Activated effector memory CD4-positive, alpha-beta T cell treated with anti-CD3 and anti-CD28 coated beads, Interleukin-2, amount 50 U/mL, for 16 hours (primary cell): ENCODE results near the gene ESM1.

Experiments
- DNase-seq: peaks from one replicate; pipeline ENCODE4 v3.0.0-alpha.2; 2020

The ESM1 gene

DNA sequence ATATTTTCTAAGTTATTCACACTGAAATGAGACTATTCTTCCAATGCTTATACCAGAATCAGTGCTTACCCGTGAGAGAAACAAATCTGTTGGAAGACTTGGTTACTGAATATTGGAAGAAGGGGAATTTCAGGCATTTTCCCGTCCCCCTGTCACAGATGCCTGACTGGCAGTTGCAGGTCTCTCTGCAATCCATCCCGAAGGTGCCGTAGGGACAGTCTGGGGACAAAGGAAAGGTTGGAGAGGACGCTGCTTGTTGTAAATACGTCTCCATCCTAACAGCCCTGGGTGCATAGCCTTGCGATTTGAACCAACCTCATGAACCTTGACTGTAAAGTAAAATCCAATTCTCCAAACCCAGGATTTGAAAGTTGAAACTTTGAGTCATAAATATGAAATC lies 3.5 kb downstream of the ESM1 start:
- no peak for DNase-seq

DNA sequence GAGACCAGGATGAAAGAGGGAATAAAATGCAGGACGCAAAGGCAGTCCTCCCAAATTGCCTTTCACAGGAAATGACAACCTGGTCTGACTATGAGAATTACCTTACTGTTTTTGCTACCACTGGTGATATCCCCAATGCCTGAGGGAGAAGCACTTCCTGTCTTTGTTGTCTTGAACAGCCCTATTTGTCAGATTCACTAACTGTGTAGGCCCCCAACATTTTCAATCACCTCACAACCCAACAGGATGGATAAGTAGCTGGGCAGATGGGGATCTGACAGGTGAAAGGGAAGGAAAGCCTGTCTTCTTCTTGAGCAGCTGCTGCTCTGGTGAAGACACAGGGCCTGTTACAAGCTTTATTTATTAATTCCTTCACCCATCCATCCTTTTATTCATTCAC lies 9.7 kb downstream of the ESM1 start:
- no peak for DNase-seq

DNA sequence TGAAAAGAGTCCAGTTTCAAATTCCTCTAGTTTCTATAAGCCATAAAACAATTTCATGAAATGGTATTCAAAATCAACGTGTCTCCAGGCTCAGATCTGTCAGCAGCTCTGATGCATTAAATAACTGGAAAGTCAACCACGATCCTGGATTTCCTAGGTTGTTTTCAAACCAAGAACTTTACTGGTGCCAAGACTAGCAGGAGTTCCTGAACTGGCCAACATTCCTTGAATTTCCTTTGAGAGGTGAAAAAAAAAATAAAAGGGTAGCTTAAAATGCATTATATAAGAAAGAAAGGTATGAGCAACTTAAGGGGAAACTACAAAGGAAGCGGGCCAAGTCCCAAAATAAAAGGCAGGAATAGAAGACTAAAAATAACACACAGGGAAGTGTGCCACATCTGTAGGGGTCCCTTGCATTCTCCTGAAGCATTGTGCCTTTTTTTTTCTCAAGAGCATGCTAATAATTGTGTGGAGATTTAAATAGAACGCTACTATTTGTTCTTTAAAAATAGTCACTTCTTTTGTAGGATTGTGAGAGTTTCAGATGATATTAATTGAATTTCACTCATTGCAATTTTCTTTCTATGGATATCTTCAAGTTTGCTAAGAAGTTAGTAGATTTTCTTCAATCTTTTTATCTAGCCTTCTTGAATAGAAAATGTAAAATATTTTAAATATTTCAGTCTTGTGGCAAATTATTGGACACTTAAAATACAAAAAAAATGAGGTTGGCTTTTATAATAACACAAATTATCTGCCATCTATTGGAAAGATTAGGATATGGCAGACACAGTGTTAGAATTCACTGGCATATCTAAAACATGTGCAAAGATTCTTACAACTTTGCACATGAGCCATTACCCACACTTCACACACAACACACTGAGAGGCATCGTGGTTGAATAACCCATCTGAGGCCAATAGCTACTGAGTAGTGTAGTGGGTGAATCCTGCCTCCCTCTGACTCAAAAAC lies 15.3 kb downstream of the ESM1 start:
- DNase-seq: no peak

- DNase-seq: no peak
Measured at GRCh38 chr5:54969242-54969641, 16.2 kb downstream of the ESM1 start.

- DNase-seq: no peak
Measured at GRCh38 chr5:54965806-54966205, 19.6 kb downstream of the ESM1 start.

GRCh38 chr5:54964405-54964804 lies 21.0 kb downstream of the ESM1 start:
- DNase-seq: no peak

DNA sequence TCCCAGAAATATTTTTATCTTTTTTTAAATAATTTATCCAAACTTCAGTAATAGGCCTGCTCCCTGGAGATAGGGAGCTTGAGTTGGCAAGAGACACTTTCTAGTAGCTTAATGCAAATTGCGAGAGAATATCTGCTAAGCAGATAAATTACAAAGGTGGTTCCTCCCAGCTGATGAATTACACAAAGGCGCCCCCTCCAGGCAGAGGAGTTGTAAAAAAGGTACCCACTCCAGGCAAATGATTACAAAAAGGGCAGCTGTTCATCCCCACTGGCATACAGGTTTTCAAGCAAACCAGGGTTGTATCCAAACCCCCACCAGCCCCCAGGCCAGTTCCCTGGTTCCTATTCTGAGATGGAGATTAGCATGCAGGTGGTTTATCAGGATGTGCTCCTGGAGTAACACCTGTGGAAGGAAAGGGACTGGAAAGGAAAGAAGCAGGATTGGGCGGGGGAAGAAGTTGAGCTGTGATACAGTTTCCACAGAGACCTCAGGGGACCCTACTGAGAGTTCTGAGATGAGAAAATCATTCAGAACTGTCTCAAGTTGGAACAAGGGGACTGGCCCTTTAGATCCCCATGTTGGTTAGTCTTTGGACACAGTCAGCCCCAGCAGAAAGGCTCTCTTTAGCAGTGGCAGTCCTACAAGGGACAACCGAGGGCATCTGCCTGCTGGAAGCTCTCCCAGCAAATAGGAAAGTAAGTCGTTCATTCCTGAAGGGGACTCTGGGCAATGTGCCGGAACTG lies 25.5 kb downstream of the ESM1 start:
- no peak for DNase-seq

DNA sequence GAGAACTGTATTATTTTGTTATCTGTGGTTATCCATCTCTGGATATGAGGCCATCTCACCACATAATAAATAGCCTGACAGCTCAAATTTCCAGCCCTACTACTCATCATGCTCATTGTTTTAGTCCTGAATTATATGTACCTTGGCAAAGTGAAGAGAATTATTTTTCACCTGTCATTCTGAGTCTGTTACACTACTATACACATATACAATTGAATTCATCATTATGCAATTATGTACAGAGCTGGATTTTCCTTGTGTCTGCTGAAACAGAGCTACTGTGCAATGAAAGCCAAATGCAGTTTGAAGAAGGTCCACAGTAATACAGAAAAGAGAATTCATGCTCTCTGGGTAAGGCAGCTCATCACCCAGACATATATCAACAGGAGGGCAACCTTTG lies 28.5 kb downstream of the ESM1 start:
- DNase-seq: no peak

DNA sequence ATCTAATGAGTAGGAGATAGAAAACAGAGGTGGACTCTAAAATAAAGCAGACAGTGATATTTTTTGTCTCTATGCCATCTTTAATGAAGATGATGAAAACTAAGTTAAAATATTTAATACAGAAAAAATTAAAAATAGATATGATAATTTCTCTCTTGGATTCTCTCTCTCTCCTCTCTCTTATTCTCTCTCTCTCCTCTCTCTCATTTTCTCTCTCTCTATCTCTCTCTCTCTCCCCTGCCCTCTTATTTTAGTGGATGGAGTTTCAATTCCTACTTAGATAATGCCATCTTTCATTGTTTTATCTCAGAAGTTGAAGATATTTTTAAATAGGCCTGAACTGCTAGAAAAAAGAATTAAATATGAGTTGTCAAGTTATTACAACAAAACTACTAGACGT lies 38.2 kb downstream of the ESM1 start:
- no peak for DNase-seq

DNA sequence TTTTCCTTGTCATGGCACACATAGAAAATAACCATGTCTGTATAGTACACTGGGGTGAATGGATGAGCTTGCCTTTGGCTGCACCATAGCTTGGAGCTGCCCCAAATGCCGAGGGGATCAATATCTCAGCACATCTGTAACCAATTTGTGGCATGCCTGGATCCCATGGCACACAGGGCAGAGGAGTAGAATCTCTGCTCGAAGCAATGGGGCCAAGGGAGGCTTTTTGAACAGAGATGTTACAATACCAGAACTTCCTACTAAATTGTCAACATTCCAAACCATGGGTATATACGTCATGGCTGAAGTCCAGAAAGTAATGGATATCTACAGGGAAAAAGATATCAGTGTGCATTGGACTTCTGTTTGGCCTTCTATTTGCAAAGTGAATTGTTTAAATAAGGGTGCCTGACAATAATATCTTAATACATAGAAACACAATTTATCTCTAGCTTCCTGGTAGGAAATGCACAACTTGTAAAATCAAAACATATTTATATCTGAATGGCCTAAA lies 39.0 kb downstream of the ESM1 start:
- no peak for DNase-seq

DNA sequence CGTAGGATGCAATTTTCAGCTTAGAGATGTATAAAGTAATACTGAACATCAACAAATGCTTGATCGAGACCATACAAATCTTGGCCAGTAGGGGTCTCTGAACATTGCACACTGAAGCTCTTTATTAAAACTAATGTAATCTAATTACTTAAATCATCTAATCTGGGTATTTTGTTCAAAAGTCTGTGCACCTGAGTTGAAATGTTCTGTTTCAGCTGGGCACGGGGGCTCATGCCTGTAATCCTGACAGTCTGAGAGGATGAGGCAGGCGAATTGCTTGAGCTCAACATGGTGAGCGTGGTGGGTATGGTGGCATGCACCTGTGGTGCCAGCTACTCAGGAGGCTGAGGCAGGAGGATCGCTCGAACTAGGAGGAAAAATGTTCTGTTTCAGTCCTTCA lies 41.0 kb downstream of the ESM1 start:
- no peak for DNase-seq

DNA sequence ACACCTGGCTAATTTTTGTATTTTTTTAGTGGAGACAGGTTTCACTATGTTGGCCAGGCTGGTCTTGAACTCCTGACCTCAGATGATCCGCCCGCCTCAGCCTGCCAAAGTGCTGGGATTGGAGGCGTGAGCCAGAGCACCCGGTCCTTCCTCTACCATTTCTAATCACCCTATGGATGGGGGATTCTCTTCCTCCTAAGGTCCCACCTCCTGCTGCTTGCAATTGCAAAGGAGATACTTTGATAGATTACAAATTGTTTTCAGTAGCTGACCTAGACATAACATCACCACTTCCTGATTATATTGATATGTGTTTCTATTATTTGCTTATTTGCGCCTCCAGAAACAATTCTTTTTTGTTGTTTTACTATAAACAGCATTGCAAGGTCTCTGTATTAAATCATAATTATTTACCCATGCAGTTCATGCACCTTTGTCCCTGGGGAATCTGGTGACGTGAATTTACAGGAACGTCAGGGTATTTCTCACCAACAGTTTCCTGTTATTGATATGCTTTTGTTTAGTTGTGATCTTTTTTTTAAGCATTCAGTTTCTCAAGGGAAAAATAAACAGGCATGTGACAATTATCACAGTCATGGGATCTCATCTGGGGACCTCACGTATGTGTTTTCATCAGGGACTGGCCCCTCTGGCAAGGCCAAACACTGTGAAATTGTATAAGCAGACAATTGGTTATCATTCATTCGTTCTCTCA lies 43.2 kb downstream of the ESM1 start:
- no peak for DNase-seq

GRCh38 chr5:54936201-54936600 lies 49.2 kb downstream of the ESM1 start:
- DNase-seq: no peak

GRCh38 chr5:54932789-54933188 lies 52.6 kb downstream of the ESM1 start:
- no peak for DNase-seq

- DNase-seq: no peak
Measured at GRCh38 chr5:54930736-54931135, 54.7 kb downstream of the ESM1 start.
